ENCODE results near the gene BNC2. TPM values are rescaled to one million over a fixed set of nuclear protein-coding genes. Genes with fewer than 3 reads are reported as not detected.

Gene BNC2
- total RNA-seq, 1 donor: 53.9 TPM

DNA sequence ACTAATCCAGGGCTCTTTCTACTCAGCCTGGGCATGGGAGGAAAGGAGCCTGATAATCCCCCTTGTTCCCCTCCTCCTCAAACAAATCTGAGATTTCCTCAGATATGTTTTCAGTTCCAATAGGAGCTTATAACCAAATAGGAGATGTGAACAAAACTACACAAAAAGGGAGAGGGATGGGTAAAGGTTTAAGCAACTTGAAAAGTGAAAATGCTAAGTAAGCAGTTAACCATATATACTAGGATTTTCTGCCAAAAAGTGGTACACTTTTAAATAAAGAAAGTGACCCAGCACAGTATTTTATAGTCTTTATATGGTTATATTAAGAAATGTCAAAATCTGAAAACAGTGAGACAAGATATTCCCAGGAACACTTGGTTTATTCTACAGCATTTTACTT, 275.7 kb downstream of the BNC2 start:
- Histone ChIP-seq H4K20me1 (ENCODE audit: insufficient read depth, low read length) (peaks cover 2% of the 10 kb centered on the region), H3K9me3 (ENCODE audit: low read depth, low read length) (no peaks in the 10 kb centered on the region), H3K27me3 (ENCODE audit: insufficient read depth, low read length) (no peaks in the 10 kb centered on the region), H3K4me3 (ENCODE audit: insufficient read depth, low read length) (no peak overlapping the region), H3K4me1 (ENCODE audit: insufficient read depth, low read length) (peaks cover 18% of the 10 kb centered on the region), H3K36me3 (ENCODE audit: insufficient read depth, low read length) (no peaks in the 10 kb centered on the region), H3K27ac (ENCODE audit: low read depth, low read length) (no peak overlapping the region), H2AFZ (ENCODE audit: low read length) (no peak overlapping the region), H3K79me2 (ENCODE audit: insufficient read depth, low read length) (peaks cover 42% of the 10 kb centered on the region), H3K4me2 (ENCODE audit: insufficient read depth, low read length) (no peak overlapping the region)
- TF ChIP-seq, protein P1, sequence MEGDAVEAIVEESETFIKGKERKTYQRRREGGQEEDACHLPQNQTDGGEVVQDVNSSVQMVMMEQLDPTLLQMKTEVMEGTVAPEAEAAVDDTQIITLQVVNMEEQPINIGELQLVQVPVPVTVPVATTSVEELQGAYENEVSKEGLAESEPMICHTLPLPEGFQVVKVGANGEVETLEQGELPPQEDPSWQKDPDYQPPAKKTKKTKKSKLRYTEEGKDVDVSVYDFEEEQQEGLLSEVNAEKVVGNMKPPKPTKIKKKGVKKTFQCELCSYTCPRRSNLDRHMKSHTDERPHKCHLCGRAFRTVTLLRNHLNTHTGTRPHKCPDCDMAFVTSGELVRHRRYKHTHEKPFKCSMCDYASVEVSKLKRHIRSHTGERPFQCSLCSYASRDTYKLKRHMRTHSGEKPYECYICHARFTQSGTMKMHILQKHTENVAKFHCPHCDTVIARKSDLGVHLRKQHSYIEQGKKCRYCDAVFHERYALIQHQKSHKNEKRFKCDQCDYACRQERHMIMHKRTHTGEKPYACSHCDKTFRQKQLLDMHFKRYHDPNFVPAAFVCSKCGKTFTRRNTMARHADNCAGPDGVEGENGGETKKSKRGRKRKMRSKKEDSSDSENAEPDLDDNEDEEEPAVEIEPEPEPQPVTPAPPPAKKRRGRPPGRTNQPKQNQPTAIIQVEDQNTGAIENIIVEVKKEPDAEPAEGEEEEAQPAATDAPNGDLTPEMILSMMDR (IDR thresholded peaks at IDR 0.05; ENCODE audit: extremely low read depth, low read depth, low read length): no peak
- DNase-seq (ENCODE audit: insufficient read length, low spot score, missing footprints): no peak

DNA sequence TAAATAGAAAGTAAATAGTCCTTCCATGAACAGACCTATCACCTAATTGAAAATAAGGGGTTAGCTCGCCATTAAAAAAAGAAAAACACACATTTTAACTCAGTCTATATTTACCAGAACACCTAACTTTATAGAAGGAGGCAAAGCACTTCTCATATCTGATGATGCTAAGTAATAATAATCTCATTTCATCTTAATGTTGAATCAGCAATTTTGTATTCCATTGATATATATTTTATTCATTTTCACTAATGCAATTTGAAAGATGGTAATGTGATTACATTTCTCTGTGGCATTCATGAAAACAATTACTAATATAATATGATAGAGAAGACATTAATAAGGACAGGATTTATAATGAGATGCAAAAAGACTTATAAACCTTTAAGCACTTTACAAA, 276.7 kb downstream of the BNC2 start:
- TF ChIP-seq, protein P1 (IDR thresholded peaks at IDR 0.05; ENCODE audit: extremely low read depth, low read depth, low read length): no peak
- no peaks in the 10 kb centered on the region for H3K9me3 ChIP-seq (ENCODE audit: low read depth, low read length)
- peaks cover 42% of the 10 kb centered on the region for H3K79me2 ChIP-seq (ENCODE audit: insufficient read depth, low read length)
- no peak overlapping the region for H3K4me2 ChIP-seq (ENCODE audit: insufficient read depth, low read length)
- H2AFZ ChIP-seq (ENCODE audit: low read length): no peak overlapping the region
- no peaks in the 10 kb centered on the region for H3K36me3 ChIP-seq (ENCODE audit: insufficient read depth, low read length)
- no peak overlapping the region for H3K27ac ChIP-seq (ENCODE audit: low read depth, low read length)
- peaks cover 18% of the 10 kb centered on the region for H3K4me1 ChIP-seq (ENCODE audit: insufficient read depth, low read length)
- DNase-seq (ENCODE audit: insufficient read length, low spot score, missing footprints): no peak
- no peaks in the 10 kb centered on the region for H3K27me3 ChIP-seq (ENCODE audit: insufficient read depth, low read length)
- peaks cover 2% of the 10 kb centered on the region for H4K20me1 ChIP-seq (ENCODE audit: insufficient read depth, low read length)
- no peak overlapping the region for H3K4me3 ChIP-seq (ENCODE audit: insufficient read depth, low read length)

DNA sequence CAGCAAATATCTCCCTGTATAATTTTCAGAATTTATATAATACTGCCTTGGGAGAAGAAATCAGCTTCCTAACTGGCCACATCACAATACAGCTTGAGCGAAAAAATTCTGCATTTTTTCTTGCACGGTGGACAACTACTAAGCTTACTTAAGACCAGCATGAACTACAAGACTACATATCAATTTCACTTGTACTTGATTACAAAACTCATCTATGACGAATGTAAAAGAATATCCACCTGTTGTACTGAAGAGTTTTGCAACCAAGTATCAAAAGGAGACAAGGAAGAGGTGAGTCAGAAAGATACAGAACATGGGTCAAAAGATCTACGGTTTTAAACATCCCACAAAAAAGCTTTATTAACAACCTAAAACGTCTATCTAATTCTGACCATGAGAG, 279.4 kb downstream of the BNC2 start:
- H3K4me2 ChIP-seq (ENCODE audit: insufficient read depth, low read length): no peak overlapping the region
- no peak for DNase-seq (ENCODE audit: insufficient read length, low spot score, missing footprints)
- peaks cover 4% of the 10 kb centered on the region for H4K20me1 ChIP-seq (ENCODE audit: insufficient read depth, low read length)
- peaks cover 54% of the 10 kb centered on the region for H3K79me2 ChIP-seq (ENCODE audit: insufficient read depth, low read length)
- no peaks in the 10 kb centered on the region for H3K36me3 ChIP-seq (ENCODE audit: insufficient read depth, low read length)
- H2AFZ ChIP-seq (ENCODE audit: low read length): no peak overlapping the region
- no peak overlapping the region for H3K4me3 ChIP-seq (ENCODE audit: insufficient read depth, low read length)
- TF ChIP-seq, protein P1 (IDR thresholded peaks at IDR 0.05; ENCODE audit: extremely low read depth, low read depth, low read length): no peak
- peaks cover 8% of the 10 kb centered on the region for H3K4me1 ChIP-seq (ENCODE audit: insufficient read depth, low read length)
- H3K27me3 ChIP-seq (ENCODE audit: insufficient read depth, low read length): no peaks in the 10 kb centered on the region
- H3K9me3 ChIP-seq (ENCODE audit: low read depth, low read length): no peaks in the 10 kb centered on the region
- no peak overlapping the region for H3K27ac ChIP-seq (ENCODE audit: low read depth, low read length)

DNA sequence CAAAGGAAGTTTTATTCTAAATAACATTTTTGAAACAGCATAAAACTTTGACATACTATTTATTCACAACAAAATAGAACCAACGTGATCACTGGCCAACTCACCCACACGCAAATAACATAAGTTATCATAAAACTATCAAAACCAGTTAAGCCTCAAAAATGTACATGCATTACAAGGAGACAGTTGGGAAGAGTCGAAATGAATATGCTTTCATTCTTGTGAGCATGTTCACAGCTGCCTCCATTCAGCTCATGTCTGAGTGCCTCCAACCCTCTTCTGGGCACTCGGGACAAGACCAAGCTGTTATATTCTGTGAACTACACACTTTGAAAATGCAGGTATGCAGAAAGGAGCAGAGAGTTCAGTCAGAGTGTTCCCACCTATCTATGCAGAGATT, 284.9 kb downstream of the BNC2 start:
- H4K20me1 ChIP-seq (ENCODE audit: insufficient read depth, low read length): peaks cover 3% of the 10 kb centered on the region
- H3K4me3 ChIP-seq (ENCODE audit: insufficient read depth, low read length): no peak overlapping the region
- DNase-seq (ENCODE audit: insufficient read length, low spot score, missing footprints): no peak
- TF ChIP-seq, protein P1 (IDR thresholded peaks at IDR 0.05; ENCODE audit: extremely low read depth, low read depth, low read length): no peak
- H3K9me3 ChIP-seq (ENCODE audit: low read depth, low read length): no peaks in the 10 kb centered on the region
- H2AFZ ChIP-seq (ENCODE audit: low read length): no peak overlapping the region
- no peak overlapping the region for H3K4me2 ChIP-seq (ENCODE audit: insufficient read depth, low read length)
- peaks cover 37% of the 10 kb centered on the region for H3K79me2 ChIP-seq (ENCODE audit: insufficient read depth, low read length)
- no peaks in the 10 kb centered on the region for H3K27me3 ChIP-seq (ENCODE audit: insufficient read depth, low read length)
- no peaks in the 10 kb centered on the region for H3K36me3 ChIP-seq (ENCODE audit: insufficient read depth, low read length)
- no peaks in the 10 kb centered on the region for H3K4me1 ChIP-seq (ENCODE audit: insufficient read depth, low read length)
- H3K27ac ChIP-seq (ENCODE audit: low read depth, low read length): no peak overlapping the region
